ENCODE results near the gene RUNX2.

RUNX2 gene

GRCh38 chr6:45630801-45631200, 302.7 kb downstream of the RUNX2 start:
- DNase-seq: no peak

GRCh38 chr6:45631396-45631795, 303.3 kb downstream of the RUNX2 start:
- DNase-seq: no peak

- no peak for DNase-seq
These were observed 305.3 kb downstream of the RUNX2 start for GRCh38 chr6:45633272-45633908.

- no peak for DNase-seq
These were observed 306.1 kb downstream of the RUNX2 start for GRCh38 chr6:45634231-45634630.

- DNase-seq: no peak
These were observed 307.2 kb downstream of the RUNX2 start for GRCh38 chr6:45635284-45635867.

- DNase-seq: no peak
These were observed 308.9 kb downstream of the RUNX2 start for GRCh38 chr6:45637056-45637455.

- no peak for DNase-seq
These were observed 309.6 kb downstream of the RUNX2 start for GRCh38 chr6:45637611-45638257.

- DNase-seq: no peak
These were observed 312.0 kb downstream of the RUNX2 start for GRCh38 chr6:45640081-45640491.

- no peak for DNase-seq
These were observed 312.7 kb downstream of the RUNX2 start for GRCh38 chr6:45640811-45641210.

GRCh38 chr6:45642331-45643125, 314.4 kb downstream of the RUNX2 start:
- DNase-seq: no peak

- DNase-seq: no peak
These were observed 315.0 kb downstream of the RUNX2 start for GRCh38 chr6:45643126-45643525.

- DNase-seq: no peak
These were observed 316.6 kb downstream of the RUNX2 start for GRCh38 chr6:45644720-45645119.

GRCh38 chr6:45645302-45645701, 317.2 kb downstream of the RUNX2 start:
- DNase-seq: no peak

- DNase-seq: no peak
These were observed 319.5 kb downstream of the RUNX2 start for GRCh38 chr6:45647341-45648261.

GRCh38 chr6:45648262-45648620, 320.1 kb downstream of the RUNX2 start:
- DNase-seq: no peak

GRCh38 chr6:45650524-45651135, 322.5 kb downstream of the RUNX2 start:
- no peak for DNase-seq

GRCh38 chr6:45651301-45651700, 323.2 kb downstream of the RUNX2 start:
- DNase-seq: no peak

GRCh38 chr6:45652416-45652815, 324.3 kb downstream of the RUNX2 start:
- no peak for DNase-seq

- no peak for DNase-seq
These were observed 325.2 kb downstream of the RUNX2 start for GRCh38 chr6:45653117-45653883.

GRCh38 chr6:45654673-45655072, 326.5 kb downstream of the RUNX2 start:
- DNase-seq: no peak

GRCh38 chr6:45655745-45656476, 327.8 kb downstream of the RUNX2 start:
- DNase-seq: no peak

Measured in NCI-H1092 (cell line).